ENCODE results near the gene C11orf97. TPM values are rescaled to one million over a fixed set of nuclear protein-coding genes. Genes with fewer than 3 reads are reported as not detected.

The C11orf97 gene, protein sequence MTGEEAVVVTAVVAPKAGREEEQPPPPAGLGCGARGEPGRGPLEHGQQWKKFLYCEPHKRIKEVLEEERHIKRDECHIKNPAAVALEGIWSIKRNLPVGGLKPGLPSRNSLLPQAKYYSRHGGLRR
- not detected in 2 replicates for total RNA-seq

DNA sequence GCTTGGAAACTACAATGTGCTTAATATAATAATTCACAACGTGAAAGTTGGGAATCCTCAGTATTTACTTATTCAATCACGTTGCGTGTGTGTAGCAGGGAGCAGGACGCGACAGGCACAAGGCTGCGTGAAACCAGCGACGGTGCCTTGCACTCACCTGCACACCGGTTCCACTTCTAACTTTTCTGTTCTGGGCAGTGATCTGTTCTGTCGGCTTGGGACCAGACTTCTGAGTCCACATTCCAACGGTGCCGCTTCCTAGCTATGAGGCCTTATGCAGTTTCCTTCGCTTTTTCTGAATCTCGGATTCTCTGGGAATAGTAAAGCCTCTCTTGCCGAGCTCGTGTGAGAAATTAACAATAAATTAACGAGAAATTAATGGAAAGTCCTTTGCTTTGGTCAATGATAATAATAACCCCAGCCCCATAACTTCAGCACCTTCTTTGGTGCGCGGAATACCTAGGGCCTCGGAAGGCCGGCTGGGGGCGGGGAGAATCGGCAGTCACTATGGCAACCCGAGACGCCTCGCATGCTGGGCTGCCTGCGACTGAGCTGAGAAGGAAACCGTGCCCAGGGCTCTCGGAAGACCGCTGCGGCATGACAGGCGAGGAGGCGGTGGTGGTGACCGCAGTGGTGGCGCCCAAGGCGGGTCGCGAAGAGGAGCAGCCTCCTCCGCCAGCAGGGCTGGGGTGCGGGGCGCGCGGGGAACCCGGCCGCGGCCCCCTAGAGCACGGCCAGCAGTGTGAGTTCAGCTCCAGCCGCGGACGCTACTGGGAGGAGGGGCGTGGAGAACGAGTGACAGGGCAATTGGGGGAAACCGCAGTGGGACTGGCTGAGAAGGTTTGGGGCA lies at the start of gene C11orf97:
Gene C11orf97, plus strand, starts transcription at position 530 of the 850 bp plus-strand sequence. Its CDS starts 68 bp downstream, at position 598.

DNA sequence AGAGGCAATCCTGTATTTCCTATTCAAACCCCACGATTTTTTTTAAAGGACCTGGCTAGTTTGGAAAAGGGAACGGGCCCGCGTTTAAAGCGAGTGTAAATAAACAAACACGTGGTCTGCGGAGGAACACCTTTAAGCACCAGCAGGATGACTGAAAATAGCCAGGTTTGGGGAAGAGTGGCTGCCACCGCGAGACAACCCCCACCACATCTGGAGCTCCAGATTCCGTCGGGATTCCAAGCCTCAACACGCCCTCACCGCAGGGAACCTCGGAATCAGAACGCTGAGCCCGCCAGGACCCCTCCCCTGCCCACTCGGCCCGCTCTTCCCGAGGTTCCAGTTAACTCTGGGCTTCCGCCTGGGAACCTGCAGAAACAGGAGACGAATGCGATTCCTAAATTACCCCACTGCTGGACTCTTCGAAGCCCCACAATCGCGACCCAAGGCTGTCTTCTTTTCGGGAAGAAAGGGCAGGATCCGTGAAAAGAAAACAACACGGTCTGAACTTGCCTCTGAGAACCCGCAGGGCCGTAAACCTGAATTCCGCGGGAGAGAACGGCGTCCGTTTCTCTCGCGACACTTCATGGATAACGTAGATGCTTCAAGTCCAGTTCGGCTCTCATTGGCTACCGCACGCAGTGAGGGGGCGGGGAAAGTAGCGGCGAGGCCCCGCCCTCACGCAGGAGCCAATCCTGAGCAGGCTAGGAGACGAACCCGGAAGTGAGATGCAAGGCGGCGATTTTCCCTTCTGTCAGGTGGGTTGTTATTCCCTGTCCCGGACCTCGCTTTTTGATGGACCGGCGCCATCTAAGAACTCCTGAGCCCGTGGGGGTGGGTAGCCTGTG lies 18.8 kb upstream of the C11orf97 start, which contains the start of the genes ANKRD49 and MRE11:
Gene ANKRD49, plus strand, starts transcription at position 704 of the 845 bp plus-strand sequence. CDS start 2,710 bp downstream, outside the sequence.
Gene MRE11, minus strand, starts transcription at position 564 of the 845 bp plus-strand sequence. CDS start 1,043 bp downstream, outside the sequence.

DNA sequence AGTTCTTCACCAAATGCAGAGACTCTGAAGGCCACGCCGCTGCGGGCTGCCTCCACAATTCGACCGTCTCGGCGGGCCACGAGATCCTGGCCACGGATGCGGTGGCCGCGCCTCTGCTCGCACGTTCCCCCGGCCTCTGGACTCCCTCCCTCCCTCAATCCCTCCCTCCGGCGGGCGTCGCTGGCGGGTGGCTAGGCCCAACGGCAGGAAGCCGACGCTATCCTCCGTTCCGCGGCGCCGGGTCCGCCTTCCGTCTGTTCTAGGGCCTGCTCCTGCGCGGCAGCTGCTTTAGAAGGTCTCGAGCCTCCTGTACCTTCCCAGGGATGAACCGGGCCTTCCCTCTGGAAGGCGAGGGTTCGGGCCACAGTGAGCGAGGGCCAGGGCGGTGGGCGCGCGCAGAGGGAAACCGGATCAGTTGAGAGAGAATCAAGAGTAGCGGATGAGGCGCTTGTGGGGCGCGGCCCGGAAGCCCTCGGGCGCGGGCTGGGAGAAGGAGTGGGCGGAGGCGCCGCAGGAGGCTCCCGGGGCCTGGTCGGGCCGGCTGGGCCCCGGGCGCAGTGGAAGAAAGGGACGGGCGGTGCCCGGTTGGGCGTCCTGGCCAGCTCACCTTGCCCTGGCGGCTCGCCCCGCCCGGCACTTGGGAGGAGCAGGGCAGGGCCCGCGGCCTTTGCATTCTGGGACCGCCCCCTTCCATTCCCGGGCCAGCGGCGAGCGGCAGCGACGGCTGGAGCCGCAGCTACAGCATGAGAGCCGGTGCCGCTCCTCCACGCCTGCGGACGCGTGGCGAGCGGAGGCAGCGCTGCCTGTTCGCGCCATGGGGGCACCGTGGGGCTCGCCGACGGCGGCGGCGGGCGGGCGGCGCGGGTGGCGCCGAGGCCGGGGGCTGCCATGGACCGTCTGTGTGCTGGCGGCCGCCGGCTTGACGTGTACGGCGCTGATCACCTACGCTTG lies 31.7 kb downstream of the C11orf97 start, which contains the start of gene FUT4:
Gene FUT4, plus strand, starts transcription at position 227 of the 951 bp plus-strand sequence. Its CDS starts 213 bp downstream, at position 440.

DNA sequence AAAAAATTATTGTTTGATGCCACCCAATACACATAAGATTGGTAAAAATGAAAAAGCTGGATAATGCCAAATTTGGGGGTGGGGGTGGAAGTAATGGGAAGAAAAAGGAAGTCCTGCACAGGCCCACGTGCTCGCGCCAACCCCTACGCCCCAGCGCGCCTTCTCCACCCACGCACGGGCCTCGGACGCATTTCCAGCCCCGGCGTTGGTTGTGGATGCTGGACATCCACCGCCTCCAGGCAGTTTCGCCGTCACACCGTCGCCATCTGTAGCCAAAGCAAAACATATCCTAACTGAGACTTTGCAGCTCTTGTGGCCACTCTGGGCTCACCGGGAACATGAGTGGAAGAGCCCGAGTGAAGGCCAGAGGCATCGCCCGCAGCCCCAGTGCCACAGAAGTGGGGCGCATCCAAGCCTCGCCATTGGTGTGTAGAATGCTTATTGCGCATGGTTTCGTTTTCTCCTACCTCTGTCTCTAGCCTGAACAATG lies 55.0 kb downstream of the C11orf97 start, which contains the start of gene PIWIL4:
Gene PIWIL4, plus strand, starts transcription at position 188 of the 490 bp plus-strand sequence. Its CDS starts 151 bp downstream, at position 339.

Other genes starting within 250 kb of the C11orf97 start
- not detected in 2 replicates for gene IZUMO1R, start 207.9 kb upstream of the C11orf97 start, total RNA-seq
- gene GPR83, start 111.0 kb upstream of the C11orf97 start, total RNA-seq, result under 0.01 TPM in 1 of 2 replicates, not detected in the other
- 10.3 and 16.0 TPM in 2 replicates for gene MRE11, start 18.6 kb upstream of the C11orf97 start, total RNA-seq
- gene ANKRD49, start 18.5 kb upstream of the C11orf97 start, total RNA-seq, result 8.6 and 13.2 TPM in 2 replicates
- 4.9 and 6.6 TPM in 2 replicates for gene FUT4, start 31.5 kb downstream of the C11orf97 start, total RNA-seq
- 4.1 and 4.5 TPM in 2 replicates for gene PIWIL4, start 54.9 kb downstream of the C11orf97 start, total RNA-seq